Medulla oblongata (tissue), 1 donor: ENCODE results near the gene DPM1.

Experiments used
- DNase-seq: peaks from one replicate; pipeline ENCODE4 v3.0.0-alpha.2; 2015; ENCODE audit errors: extremely low spot score

Gene DPM1

DNA sequence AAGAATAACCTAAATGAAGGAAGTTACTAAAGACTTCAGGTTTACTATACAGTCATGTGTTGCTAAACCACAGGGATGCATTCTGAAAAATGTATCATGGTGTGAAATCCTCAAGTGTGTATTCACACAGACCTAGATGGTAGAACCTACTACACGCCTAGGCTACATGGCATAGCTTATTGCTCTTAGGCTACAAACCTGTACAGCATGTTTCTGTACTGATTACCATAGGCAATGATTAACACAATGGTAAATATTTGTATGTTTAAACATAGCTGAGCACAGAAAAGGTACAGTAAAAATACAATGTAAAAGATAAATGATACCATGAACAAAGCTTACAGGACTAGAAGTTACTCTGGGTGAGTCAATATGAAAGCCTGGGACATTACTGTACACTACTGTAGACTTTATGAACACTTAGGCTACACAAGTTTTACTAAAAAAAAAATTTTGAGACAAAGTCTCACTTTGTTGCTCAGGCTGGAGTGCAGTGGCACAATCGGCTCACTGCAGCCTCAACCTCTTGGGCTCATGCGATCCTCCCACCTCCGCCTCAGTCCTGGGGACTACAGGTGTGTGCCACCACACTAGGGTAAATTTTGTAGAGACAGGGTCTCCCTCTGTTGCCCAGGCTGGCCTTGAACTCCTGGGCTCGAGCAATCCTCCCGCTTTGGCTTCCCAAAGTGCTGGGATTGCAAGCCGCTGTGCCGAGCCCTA, 63.1 kb downstream of the DPM1 start:
- DNase-seq = no peak

DNA sequence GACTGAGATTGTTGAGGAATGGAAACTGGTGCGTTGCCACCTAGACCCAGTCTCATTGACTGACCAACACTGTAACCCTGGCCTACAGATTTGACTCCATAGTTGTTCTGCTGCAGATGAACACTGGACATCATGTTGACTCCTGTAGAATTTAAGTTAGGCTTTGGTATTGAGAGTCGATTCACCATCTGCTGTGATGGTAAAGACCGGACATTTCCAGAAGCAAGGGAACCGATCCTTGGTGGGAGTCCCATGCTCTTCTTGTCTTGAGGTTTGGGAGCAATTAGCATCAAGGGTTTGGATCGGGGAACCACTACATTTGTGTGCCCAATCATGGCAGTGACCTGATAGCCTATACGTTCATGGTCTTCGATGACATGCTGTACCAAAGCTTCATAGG, 64.7 kb downstream of the DPM1 start:
- no peak for DNase-seq

DNA sequence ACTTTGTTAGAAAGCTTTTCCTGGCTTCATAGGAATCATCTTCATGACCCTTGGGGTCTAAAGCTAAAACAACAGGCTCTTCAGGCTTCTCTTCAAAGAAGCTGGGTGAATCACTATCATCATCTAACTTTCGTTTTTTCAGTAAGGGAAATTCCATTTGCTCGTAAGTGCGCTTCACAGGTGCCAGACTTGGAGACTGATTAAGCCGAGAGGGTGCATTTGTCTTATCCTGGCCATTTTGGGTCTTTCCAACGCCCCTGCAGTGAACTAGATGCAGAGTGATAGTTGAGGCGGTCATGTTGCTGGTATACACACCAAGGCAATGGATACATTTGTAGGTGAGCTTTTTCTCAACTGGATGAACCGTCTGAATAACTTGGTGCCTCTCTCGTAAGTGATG, 65.9 kb downstream of the DPM1 start:
- no peak for DNase-seq

DNA sequence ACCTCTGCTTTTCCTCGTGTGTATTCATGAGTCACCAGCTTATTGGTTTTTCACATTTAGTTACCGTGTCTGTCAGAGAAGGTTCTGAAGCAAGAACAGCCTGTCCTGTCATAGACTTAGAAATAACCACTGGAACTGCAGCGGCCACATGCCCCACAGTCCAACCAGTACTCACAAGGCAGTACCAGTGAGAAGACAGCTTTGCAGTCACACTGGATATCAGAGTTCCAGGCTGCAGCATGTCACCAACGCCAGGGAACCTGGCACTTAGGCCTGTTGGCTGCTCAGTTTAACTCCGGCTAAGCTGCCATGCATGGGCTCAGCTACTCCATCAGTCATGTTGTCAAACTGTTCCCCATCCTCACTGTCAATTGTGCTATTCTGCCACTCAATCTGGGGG, 67.2 kb downstream of the DPM1 start:
- DNase-seq = no peak

DNA sequence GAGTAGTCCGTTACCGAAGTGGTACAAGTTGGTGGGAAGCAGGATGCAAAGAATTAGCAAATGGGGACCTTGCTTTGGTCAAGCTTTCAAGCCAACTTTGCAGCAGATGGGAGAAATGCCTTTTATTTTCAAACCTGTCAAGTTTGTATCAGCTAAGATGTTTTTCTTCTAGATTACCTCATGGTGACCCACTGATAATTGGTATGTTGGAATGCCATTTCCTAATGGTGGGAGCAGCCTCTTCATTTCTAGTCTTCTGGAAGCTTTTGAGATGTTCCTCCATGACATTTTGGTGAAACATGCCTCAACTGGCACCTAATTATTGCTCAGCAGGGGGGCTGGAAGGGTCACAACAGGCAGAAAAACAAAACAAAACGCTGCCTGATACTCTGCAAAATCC, 70.8 kb downstream of the DPM1 start:
- no peak for DNase-seq

DNA sequence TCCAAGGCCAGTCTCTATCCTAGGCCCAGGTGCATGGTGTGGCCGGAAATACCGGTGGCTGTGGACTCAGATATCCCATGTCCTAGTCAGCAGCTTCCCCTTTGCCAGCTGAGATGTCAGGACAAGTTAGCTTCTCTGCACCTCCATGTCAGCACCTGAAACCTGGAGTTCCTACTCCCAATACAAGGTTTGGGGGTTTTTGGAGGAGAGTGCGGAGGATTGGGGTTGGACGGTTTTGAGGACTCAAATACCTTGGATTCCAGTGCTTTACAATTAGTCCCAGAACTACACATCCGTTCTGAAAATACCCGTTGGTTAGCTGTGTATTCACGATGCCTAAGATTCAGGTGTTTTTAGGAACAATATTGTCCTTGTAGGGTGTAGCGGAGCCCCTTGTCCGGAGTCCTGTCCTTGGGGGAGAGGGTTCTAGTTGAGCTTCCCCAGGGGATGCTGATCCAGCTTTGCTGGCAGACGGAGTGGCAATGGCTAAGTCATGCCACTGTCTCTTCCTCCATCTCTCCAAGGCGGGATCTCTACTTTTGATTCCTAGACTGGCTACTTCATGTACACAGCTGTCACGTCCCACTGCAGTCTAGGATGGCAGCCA, 72.0 kb downstream of the DPM1 start:
- DNase-seq = no peak

DNA sequence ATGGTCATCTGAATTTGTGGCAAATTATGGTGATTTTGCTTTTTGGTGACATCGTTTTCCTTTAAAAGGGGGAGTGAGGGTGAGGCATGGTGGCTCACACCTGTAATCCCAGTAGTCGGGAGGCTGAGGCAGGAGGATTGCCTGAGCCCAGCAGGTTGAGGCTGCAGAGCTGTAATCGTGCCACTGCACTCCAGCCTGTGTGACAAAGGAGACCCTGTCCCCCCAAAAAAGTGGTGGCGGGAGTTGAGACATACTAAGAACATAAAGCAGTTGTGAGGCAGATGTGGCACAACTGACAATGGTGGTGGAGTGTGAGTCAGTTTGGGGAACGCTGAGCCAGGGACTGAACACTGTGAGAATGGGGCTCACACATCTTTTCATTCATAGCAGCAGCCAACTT, 72.6 kb downstream of the DPM1 start:
- DNase-seq = no peak

DNA sequence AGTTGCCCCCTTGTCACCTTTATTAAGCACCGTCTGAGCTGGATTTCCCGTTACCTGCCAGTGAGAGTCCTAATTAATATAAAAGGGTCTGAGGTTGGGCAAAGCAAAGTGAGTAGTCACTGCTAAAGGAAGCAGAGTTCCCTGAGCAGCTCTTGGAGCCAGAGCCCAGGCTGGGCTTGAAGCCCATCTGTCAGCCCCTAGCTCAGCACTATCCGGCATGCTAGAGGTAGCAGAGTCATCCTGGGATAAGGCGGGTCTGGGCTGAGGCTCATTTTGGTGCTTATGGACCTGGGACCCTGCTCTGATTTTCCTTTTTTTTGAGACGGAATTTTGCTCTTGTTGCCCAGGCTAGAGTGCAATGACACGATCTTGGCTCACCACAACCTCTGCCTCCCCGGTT, 73.3 kb downstream of the DPM1 start:
- DNase-seq = no peak
